Anterior cingulate cortex (tissue), 58 donors: Measurements from ENCODE around the gene LUZP2.

ENCODE experiments used
- DNase-seq, 58 donors: peaks; one replicate each; lab custom pipeline; 2025; lab: John Stamatoyannopoulos, UW

Gene LUZP2

DNA sequence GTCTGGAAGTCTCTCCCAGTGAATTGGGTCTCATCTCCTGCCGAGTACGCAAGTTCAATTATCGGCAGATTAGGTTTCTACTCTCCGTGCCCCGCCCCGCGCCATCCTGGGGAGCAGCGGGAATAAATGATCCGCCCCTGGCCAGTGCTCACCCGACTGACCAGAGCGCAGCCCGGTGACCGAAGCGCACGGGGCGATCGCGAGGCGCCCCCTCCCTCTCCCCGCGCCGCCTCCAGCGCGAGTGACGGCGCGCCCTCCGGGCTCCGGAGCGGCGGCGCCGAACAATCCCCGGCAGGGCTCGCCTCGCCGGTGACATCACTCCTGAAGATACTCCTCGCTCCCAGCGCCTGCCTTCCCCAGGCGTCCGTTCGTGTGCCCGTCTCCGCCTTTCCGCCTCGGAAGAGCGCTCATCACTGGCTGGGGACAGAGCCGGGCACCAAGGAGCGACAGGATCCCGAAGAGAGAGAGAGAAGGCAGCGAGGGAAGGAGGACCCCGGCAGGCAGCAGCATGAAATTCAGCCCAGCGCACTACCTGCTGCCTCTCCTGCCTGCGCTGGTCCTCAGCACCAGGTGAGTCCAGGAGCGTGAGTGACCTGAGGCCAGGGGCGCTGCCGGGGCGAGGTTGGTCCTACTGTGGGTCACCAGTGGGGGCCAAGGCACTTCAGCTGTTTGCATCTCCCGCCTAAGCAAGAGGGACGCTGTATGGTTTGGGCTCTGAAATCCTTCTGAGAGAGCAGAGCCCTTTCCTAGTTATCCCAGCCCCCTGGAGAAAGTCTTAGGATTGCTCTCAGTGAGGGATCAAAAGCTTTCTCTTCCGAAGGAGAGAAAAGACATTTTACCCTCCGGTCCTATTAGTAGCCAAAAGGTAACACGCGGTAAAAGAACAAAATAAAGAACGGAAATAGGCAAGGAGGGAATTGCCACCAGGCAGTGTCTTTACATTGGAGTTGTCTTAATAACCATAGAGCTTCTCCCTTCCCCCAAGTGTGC lies at the start of gene LUZP2:
Gene LUZP2, plus strand, starts transcription at position 318 of the 990 bp plus-strand sequence.
- peak in 45 of 58 donors; percentile 4 to 67 (median 34) for DNase-seq

GRCh38 chr11:24453129-24453718 lies 43.6 kb upstream of the LUZP2 start:
- no peak for DNase-seq

- no peak for DNase-seq
These were observed 38.9 kb upstream of the LUZP2 start for GRCh38 chr11:24457985-24458384.

DNA sequence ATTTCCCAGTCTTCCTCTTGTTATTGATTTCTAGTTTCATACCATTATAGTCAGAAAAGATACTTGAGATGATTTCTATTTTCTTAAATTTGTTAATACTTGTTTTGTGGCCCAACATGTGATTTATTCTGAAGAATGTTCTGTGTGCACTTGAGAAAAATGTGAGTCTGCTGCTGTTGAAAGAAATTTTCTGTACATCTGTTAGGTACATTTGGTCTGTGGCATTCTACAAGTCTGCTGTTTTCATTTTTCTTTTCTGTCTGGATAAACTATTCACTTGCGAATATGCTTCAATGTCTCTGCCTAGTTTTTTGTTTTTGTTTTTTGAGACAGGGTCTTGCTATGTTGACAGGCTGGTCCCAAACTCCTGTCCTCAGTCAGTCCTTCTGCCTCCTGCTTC lies 26.4 kb upstream of the LUZP2 start:
- DNase-seq, result no peak

DNA sequence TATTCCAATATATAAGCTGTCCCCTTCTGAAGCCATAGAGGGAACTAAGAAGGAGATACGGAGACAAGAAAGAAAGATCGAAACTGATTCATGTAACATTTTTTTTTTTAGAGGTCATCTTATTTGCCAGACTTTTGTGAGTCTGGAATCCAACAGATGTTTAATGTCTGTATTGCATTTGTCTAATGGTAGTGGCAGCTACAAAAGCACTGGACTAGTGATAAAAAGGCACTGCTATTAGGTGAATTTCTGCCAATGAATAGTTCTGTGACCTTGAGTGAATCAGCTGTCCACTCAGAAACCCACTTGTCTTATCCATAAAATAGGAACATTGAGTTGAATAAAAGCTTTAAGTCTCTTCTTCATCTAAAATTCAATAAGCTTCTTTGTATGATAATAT lies 25.8 kb upstream of the LUZP2 start:
- DNase-seq, result no peak

DNA sequence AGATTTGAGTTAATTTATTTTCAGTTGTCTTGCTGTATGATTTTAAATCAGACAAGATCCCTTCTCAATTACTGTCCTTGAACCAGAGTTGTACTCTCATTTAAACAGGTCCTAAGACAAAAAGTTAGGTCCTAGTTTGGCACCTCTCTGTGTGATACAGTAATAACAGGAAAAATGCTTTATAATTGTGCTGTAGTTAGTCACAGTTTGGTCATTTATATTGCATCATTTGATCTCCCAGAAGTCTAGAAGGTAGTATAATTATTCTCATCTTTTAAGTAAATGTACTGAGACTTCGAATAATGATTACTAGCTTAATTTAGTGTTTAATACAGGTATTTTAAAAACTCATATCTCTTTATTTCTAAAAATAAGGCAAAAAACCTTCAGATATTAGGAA lies 18.1 kb upstream of the LUZP2 start:
- no peak for DNase-seq

- no peak for DNase-seq
These were observed 7.4 kb upstream of the LUZP2 start for GRCh38 chr11:24489477-24489876.

DNA sequence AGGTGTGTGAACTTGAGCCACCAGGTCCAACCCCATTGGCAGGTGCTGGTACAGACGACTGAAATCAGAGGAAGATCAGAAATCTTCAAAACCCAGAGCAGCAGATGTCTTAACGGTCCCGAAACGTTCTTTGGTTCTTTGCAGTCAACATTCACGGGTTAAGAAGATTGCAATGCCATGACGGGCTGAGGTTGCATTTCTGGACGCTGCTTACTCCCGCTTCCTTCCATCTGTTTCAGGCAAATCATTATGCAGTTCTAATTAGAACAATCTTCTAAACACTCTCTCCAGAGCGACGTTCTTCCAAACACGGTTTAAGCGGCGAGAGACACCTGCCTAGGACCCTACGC lies 492 bp upstream of the LUZP2 start:
- DNase-seq, result peak in 3 of 58 donors; percentile 16 to 41 (median 22)

GRCh38 chr11:24497831-24498230 lies 978 bp downstream of the LUZP2 start:
- peak in 1 of 58 donors; percentile 32 for DNase-seq

DNA sequence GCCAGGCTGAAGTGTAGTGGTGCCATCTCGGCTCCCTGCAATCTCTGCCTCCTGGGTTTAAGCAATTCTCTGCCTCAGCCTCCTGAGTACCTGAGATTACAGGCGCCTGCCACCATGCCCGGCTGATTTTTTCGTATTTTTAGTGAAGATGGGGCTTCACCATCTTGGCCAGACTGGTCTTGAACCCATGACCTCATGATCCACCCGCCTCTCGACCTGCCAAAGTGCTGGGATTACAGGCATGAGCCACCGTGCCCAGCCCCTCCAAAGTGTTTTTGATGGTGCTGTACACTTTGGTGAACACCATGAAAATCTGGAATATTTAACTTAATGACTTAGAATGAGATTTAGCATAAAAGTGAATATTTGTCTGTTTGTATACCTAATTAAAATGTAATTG lies 5.6 kb downstream of the LUZP2 start:
- DNase-seq, result no peak

DNA sequence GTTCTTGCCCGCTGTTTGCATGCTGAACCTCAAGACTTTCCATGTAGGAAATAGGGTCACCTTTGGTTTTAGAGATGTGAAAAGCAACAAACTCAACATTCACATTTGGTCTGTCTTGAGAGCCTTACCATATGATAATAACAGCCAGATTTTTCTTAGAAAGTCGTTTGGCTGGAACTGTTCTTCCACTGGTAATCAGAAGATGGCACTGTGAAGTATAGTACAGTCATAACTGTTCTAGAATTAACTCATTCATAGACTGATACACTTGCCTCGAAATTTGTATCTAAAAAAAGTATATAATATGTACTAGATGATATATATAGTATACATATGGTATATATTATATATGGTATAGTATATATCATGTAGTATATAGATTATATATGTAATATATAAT lies 12.3 kb downstream of the LUZP2 start:
- DNase-seq, result no peak

DNA sequence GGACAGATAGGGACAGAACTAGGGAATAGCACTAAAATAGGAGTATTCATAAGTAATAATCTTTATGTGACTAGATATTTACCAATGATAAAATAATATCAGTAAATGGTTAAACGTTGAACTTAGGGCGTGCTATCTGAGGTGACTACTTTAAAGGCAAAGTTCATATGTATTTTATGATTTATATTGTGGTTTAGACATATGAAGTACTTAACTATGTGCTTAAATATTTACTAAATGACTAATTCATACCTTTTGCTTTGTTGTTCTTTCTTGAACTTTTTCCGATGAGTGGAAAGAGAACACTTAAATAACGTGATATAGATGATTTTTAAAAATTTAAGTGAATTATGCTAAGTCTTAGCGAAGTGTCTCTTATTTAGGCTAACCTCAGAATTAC lies 14.7 kb downstream of the LUZP2 start:
- no peak for DNase-seq

GRCh38 chr11:24513479-24514218 lies 16.8 kb downstream of the LUZP2 start:
- no peak for DNase-seq

- DNase-seq, result no peak
These were observed 17.4 kb downstream of the LUZP2 start for GRCh38 chr11:24514219-24514594.

GRCh38 chr11:24515632-24516031 lies 18.8 kb downstream of the LUZP2 start:
- DNase-seq, result no peak

- no peak for DNase-seq
These were observed 19.8 kb downstream of the LUZP2 start for GRCh38 chr11:24516638-24517037.

DNA sequence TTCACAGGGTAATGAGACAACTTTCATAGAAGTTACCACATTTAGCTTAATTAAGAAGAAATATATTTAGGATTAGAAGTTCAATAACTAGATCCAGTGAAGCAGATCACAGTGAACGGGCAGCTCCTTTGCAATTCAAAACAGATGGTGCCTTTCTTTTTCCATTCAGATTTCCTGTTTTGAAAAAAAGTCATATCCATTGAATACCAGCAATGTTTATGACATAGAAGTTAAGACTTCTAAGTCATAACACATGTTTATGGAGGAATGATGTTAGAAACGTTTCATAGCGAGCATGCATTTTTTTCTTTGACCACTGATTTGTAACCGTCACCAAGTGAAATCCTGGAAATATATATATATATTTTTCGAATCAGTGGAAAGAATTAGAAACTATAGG lies 24.7 kb downstream of the LUZP2 start:
- no peak for DNase-seq

- DNase-seq, result no peak
These were observed 27.3 kb downstream of the LUZP2 start for GRCh38 chr11:24524156-24524555.

DNA sequence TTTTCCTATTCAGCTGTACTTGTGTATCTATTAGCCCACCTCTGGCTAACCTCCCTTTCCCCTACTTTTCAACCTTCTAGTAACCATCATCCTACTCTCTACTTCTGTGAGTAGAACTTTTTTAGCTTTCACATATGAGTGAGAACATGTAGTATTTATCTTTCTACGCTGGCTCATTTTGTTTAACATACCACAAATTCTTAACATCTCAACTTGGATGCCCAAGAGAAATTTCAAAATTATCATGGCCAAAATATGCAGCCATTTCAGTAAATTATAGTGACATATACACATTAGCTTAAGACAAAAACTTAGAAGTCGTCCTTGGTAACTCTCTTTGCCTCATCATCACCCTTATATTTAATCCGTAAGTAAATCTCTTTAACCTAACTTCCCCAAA lies 34.7 kb downstream of the LUZP2 start:
- DNase-seq, result no peak

GRCh38 chr11:24543771-24544170 lies 46.9 kb downstream of the LUZP2 start:
- no peak for DNase-seq

GRCh38 chr11:24556693-24557092 lies 59.8 kb downstream of the LUZP2 start:
- DNase-seq, result no peak
